ENCODE measurements around the gene LIMS3.
"Not testable (repeated sequence)": the region's sequence is repeated elsewhere in the genome, so short reads cannot be mapped to it uniquely, and the experiment has no call there.

Gene LIMS3

GRCh38 chr2:109898462-109899336 is at the start of gene LIMS3:
Gene LIMS3 (plus strand): TSS chr2:109898688. CDS start chr2:109898729, 41 bp downstream.
- DNase-seq = not testable (repeated sequence)

- DNase-seq = not testable (repeated sequence)
Observed at GRCh38 chr2:109871129-109871751, 27.2 kb upstream of the LIMS3 start.

GRCh38 chr2:109876625-109877024 is 21.9 kb upstream of the LIMS3 start:
- DNase-seq = not testable (repeated sequence)

DNA sequence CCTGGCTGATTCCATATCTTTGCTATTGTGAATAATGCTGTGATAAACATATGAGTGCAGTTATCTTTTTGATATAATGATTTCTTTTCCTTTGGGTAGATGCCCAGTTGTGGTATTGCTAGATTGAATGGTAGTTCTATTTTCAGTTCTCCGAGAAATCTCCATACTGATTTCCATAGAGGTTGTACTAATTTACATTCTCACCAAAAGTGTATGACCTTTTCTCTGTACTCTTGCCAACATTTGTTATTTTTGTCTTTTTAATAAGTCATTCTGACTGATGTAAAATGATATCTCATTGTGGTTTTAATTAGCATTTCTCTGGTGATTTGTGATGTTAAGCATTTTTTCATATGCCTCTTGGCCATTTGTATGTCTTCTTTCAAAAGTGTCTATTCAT is 16.4 kb upstream of the LIMS3 start:
- DNase-seq = not testable (repeated sequence)

GRCh38 chr2:109888414-109888813 is 10.1 kb upstream of the LIMS3 start:
- DNase-seq = not testable (repeated sequence)

DNA sequence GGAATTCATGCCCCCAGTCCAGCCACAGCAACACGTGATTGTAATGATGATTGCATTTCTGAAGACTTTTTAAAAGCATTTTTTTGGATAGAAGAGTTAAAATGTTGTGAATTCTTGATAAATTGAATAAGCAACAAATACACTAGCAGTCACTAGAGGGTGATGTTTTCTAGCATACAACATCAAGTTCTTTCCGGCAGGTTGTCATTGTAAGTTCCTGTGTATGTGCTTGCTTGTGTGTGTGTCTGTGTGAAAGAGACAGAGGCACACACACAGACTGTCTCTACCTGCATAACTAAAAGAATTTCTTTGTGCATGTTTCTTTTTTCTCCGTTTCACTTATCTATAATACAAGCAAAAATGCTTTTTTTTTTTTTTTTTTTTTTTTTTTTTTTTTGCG is 8.6 kb upstream of the LIMS3 start:
- not testable (repeated sequence) for DNase-seq

DNA sequence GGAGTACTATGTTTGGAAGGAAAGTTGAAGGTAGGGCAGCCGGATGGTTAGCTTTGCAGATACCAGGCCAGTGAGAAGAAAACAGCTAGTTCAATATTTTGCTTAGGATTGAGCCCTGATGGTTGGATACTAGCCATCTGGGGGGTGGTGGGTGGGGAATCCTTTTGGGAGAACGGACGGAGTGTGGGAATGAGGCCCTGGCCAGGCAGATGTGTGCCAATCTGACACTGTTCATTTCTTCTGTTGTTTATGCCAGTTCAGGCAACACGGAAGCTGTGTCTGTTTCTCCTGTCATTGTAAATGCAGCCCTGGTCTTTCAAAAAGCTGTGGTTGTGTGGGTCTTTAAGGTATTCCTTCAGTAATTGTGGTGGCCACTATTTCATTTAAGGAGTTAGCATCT is 7.5 kb upstream of the LIMS3 start:
- not testable (repeated sequence) for DNase-seq

GRCh38 chr2:109893736-109894135 is 4.8 kb upstream of the LIMS3 start:
- DNase-seq = not testable (repeated sequence)

DNA sequence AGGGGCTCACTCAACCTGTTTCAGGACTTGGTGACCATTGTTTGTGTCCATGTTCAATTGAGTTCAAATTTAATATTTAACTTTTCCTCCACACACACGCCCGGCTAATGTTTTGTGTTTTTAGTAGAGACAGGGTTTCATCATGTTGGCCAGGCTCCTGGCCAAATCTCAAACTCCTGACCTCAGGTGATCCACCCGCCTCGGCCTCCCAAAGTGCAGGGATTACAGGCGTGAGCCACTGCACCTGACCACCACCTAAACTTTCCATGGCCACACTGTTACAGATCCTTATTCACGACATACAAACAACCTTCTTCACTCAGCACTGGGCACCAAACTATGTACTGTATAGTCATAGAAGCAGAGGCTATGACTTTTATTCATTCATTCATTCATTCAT is 4.3 kb upstream of the LIMS3 start:
- DNase-seq = not testable (repeated sequence)

DNA sequence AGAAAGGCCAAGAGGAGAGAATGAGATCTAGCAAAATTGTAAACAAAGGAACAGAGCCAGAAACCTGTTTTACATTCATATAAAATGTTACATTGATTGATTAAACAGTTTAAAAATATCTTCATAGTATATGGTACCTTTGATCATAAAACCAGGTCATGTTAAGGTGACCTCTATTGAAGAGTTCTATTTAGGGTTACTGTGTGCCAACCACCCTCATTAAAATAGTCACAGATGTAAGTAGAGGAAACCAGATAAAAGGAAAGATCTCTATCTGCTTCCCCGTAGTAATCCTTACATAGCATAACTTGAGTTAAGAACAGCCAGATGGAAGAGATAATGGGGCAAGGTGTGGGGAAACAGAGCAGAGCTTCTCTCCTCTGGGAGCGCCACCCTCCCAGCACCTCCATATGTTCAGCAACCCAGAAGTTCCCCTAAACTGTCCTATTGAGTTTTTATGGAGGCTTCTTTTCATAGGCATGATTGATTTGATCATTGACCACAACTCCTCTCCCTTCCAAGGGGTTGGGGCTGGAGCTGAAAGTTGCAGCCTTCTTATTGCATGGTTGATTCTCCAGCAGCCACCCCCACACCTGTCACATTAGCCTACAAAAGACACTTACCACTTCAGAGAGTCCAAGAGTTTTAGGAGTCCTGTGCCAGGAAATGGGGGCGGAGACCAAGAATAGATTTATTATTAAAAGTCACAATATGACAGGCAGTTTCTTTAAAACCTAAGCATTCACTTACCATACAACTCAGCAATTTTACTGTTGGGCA is 3.2 kb upstream of the LIMS3 start:
- DNase-seq = not testable (repeated sequence)

GRCh38 chr2:109896212-109896611 is 2.3 kb upstream of the LIMS3 start:
- DNase-seq = not testable (repeated sequence)

GRCh38 chr2:109897769-109898461 is 573 bp upstream of the LIMS3 start:
- not testable (repeated sequence) for DNase-seq

- not testable (repeated sequence) for DNase-seq
Observed at GRCh38 chr2:109905796-109906195, 7.3 kb downstream of the LIMS3 start.

DNA sequence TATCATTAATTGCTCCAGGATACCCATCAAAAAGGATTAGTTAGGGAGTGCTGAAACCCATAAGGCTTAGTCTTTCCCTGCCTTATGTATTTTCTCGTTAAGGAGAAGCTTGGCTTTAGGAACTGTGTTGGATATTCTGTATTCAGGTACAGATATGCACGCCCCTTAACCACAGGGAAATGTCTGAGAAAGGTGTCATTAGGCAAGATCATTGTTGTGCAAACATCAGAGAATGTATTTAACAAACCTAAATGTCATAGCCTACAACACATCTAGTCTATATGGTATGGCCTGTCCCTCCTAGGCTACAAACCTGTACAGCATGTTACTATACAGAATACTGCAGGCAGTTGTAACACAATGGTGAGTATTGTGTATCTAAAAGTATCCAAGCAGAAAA is 10.1 kb downstream of the LIMS3 start:
- DNase-seq = not testable (repeated sequence)

- not testable (repeated sequence) for DNase-seq
Observed at GRCh38 chr2:109910789-109911188, 12.3 kb downstream of the LIMS3 start.

DNA sequence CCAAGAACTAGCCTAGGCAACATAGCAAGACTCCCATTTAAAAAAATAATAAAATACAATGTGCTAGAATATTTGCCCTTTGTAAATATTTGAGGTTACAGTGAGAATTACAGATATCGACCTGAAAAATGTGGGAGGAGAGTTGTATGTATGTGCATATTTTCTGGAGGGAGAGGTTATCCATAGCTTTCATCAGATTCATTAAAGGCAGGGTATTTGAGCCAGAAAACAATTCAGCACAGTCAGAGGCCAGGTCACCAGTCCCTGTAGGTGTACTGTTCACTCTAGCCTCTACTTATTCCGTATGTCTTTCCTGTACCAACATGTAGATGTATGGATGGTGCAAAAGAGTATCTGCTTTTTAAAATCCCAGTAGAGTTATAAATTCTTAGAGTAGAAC is 15.4 kb downstream of the LIMS3 start:
- DNase-seq = not testable (repeated sequence)

- not testable (repeated sequence) for DNase-seq
Observed at GRCh38 chr2:109914552-109914951, 16.1 kb downstream of the LIMS3 start.

DNA sequence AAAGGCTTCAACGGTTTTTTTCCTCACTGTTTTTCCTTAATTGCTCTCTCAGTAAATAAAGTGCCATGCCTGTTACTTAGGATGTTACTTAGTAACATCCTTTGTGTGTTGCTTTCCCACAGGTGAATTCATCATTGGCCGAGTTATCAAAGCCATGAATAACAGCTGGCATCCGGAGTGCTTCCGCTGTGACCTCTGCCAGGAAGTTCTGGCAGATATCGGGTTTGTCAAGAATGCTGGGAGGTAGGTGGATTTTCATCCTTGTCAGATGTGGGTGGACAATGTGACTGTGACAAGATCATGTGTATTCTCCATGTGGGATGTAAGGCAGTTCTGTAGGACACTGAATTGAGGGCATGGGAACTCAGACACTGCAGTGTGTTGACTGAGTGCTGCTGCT is 17.3 kb downstream of the LIMS3 start:
- DNase-seq = not testable (repeated sequence)

- DNase-seq = not testable (repeated sequence)
Observed at GRCh38 chr2:109920162-109920561, 21.7 kb downstream of the LIMS3 start.

DNA sequence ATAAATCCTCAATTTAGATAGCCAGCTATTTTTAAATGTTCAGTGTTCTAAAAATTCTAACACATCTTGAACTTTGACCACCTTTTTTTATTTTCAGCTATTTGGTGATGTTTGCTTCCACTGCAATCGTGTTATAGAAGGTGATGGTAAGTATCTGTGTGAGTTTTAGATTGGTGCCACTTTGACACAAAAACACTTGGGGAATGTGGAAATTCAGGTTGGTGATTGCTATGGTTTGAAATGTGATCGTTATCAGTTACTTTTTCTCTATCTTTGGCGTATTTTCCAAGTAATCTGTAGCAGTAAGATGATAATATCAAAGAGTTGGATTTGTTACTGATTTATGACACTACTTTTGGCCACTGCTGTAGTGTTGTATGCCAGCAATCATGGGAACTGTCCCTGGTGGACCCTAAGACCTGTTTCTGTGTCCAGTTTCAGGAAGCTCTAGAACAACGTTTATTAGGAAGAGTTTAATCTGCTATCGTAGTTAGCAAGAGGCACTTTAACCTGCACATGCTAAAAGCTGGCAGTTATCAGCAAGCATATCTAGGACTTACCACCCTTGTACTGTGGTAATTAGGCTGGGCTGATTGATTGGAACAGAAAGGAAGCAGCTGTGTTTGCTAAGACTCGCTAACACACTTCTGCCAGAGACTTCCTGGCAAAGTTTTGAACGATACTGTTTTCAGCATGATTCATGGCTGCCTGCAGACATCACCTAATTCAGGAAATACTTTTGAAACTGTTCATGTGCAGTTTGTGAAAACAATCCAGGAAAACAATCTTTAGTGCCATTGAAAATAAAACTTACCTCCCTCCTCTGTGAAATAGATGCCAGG is 23.3 kb downstream of the LIMS3 start:
- not testable (repeated sequence) for DNase-seq
